HFF-Myc (cell line): ENCODE measurements around the gene RALGAPA1.

ENCODE experiments used
- DNase-seq: peaks from one replicate; pipeline ENCODE4 v3.0.0-alpha.2; 2011; ENCODE audit warnings: low read depth; ENCODE audit errors: extremely low read depth
- H3K4me3 ChIP-seq: replicated peaks from 2 replicates; pipeline ENCODE4 v1.5.1; 2011; ENCODE audit warnings: low read depth, mild to moderate bottlenecking, control low read depth, low read length
- CTCF ChIP-seq: IDR thresholded peaks from 2 replicates; pipeline ENCODE4 v1.5.1; 2012; ENCODE audit warnings: mild to moderate bottlenecking, low read depth, low read length, control low read depth; ENCODE audit errors: missing control alignments

RALGAPA1 gene

GRCh38 chr14:35578639-35579038 is 230.5 kb downstream of the RALGAPA1 start:
- DNase-seq: no peak
- H3K4me3 ChIP-seq: no peak overlapping the region
- no peak for TF ChIP-seq CTCF

GRCh38 chr14:35578135-35578534 is 231.0 kb downstream of the RALGAPA1 start:
- no peak for DNase-seq
- no peak for TF ChIP-seq CTCF

GRCh38 chr14:35576856-35577255 is 232.2 kb downstream of the RALGAPA1 start:
- no peak for DNase-seq
- H3K4me3 ChIP-seq: no peak overlapping the region
- no peak for TF ChIP-seq CTCF

More at GRCh38 chr14:35578135-35578534, 231.0 kb downstream of the RALGAPA1 start:
- H3K4me3 ChIP-seq: no peak overlapping the region

- H3K4me3 ChIP-seq: no peak overlapping the region
- DNase-seq: no peak
- TF ChIP-seq CTCF: no peak
These were observed 232.8 kb downstream of the RALGAPA1 start for GRCh38 chr14:35576260-35576659.

GRCh38 chr14:35573911-35574310 is 235.2 kb downstream of the RALGAPA1 start:
- no peak overlapping the region for H3K4me3 ChIP-seq
- TF ChIP-seq CTCF: no peak
- no peak for DNase-seq

GRCh38 chr14:35571598-35571997 is 237.5 kb downstream of the RALGAPA1 start:
- no peak for DNase-seq
- no peak for TF ChIP-seq CTCF
- no peak overlapping the region for H3K4me3 ChIP-seq

GRCh38 chr14:35565871-35566464 is 243.1 kb downstream of the RALGAPA1 start:
- no peak overlapping the region for H3K4me3 ChIP-seq
- DNase-seq: no peak

More at GRCh38 chr14:35565871-35566464, 243.1 kb downstream of the RALGAPA1 start:
- TF ChIP-seq CTCF: no peak
